Raji (cell line): Measurements from ENCODE around the gene SLC24A4.

Source experiments
- POLR2A ChIP-seq: IDR thresholded peaks from 2 replicates; pipeline ENCODE4 v1.6.1; 2011; ENCODE audit warnings: low read depth, low read length, control low read depth; ENCODE audit not compliant: insufficient read depth

Gene SLC24A4

DNA sequence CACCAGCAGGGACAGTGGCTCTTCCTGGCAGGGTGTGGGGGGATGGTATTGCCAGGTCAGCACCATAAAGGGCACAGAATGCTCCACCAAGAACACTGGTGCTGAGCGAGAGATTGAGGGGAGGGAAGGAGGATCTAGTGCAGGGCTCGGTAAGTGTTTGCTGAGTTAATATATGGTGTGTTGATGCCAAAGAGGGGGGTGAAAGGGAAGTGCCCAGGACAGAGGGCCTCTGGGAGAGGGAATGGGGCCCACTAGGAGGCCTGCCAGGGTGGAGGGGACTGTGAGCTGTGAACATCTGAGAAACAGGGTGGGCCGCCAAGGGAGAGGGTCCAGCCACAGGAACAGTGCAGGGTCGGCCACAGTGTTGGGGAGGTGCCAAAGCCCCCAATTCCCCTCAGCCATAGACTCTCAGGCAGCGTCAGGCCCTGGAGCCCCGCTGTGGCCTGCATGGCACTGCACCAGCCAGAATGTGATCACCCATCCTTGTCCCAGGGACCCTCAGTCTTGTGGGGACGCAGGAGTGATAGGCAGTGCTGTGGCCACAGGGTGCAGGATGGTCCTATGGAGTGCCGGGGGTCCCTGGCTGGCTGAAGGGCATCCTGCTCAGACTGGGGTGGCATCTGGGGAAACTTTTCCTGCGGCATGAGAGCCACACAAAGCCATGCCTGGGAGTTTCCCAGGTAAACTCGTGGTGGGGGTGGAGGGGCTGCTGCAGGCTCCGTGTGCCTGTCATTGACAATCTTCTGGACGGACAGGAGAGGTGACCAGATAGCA is 202.5 kb downstream of the SLC24A4 start:
- no peak for TF ChIP-seq POLR2A

DNA sequence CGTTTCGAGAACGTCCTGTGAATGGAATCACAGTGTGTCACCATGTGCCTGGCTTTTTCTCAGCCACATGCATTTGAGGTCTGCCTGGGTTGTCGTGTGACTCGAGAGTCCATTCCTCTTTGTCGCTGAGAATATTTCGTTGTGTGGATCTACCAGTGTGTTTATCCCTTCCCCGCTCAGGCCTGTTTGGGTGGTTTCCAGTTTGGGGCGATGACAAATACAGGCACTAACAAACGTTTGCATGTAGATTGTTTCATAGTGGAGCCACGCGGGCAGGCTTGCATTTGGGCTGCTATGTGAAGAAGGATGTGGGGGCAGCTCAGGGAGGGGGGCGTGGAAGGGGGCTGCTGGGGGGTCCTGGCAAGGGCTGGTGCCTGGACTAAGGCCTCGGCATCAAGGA is 204.8 kb downstream of the SLC24A4 start:
- TF ChIP-seq POLR2A = no peak

DNA sequence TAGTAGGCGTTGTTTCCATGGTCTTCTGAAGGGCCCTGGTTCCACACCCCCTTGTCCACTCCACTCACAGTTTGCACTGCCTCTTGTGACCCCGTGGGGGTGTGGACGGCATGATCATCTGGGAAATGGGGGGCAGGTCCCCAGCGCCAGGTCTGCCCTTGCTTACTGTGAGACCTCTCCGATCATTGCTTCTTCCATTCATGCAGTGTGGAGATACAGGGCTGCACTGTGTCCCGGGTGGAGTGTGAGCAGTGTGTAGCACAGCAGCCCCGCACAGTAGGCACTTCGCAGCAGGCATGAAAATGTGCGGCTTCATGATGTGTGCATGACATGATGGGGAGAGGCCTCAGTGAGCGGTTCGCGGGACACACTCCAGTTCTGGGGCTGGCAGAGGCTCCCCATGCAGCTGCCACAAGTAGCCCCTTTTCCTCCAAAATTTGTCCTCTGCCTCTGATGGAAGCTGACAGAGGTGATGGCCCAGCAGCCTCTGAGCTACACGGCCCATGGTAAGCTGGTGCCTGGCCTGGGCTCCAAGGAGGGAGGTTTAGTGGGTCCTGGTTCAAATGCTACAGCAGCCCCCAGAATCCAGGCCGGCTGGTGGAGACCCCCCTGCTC is 205.6 kb downstream of the SLC24A4 start:
- no peak for TF ChIP-seq POLR2A

DNA sequence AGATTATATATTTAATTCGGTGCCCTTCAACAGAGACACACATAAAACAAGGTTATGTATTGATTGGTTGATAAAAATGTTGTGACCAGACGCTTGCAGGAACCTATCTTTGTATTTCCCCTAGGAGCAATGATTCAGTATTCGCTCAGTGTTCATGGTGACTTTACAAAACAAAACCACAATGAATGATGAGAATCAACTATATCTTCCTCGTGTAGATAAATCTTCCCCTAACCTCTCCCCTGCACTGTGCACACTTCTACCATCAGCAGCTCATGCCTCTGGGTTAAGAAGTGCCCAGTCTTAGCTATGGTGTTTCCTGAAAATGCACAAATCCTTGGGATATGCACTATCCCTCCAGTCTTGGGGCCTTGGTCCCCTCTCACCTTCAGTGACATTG is 206.9 kb downstream of the SLC24A4 start:
- no peak for TF ChIP-seq POLR2A

DNA sequence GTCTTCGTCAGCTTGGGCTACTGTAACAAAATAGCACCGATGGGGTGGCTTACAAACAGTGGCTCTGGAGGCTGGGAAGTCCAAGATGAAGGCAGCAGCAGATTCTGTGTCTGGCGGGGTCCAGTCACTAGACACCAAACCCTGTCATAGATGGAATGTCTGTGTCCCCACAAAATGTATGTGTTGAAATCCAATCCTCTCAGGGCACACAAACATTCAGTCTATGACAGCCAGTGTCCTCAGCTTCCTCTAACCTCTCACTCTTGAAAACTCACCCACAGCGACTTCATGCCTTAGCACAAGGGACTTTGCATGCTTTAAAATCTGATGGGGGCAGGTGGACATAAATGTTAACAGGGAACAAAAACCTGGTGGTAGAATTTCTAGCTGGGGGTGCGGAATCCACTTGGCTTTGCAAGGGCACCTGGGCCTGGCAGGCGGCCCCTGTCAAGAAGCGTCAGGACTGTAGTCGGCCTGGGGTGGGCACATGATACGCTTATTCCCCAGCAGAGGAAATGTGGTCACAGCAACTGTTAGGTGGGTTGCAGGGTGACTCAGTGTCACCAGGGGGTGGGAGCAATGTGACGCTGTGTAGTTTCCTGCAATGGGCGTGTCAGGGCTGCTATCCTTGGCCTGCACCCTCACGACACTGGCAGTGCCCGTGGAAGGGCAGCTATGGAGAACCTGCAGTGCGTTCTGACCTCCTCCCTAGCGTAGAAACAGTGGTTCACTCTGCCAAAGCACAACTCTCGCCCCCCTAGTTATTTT is 208.3 kb downstream of the SLC24A4 start:
- no peak for TF ChIP-seq POLR2A

DNA sequence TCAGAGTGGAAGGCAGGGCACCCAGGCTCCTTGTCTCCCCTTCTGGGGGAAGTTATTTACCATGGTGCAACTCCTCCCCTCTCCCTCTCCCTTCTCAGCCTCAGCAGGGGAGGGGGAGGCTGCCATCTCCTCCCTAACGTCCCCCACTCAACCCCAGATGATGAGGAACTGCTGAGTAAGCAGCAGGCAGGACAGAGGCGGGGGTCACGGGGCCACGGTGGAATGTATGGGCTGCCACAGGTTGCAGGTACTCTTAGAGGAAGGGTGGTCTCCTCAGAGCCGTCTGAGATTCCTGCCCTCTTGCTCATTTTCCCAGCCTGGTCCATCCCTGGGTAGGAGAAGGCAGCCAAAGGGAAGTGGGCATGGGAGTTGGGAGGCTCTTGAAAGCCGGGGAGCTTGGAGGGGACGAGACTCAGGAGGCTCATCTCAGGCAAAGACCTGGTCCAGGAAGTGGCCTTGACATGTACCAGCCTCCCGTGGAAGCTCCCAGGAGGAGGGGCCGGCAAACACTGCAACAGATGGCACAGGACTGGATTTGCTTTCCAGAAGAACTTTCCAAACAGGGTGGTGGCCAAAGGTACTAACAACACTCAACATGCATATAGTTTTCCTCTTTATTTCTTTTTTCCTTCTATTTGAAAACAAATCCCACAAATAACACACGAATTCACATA is 209.7 kb downstream of the SLC24A4 start:
- no peak for TF ChIP-seq POLR2A

DNA sequence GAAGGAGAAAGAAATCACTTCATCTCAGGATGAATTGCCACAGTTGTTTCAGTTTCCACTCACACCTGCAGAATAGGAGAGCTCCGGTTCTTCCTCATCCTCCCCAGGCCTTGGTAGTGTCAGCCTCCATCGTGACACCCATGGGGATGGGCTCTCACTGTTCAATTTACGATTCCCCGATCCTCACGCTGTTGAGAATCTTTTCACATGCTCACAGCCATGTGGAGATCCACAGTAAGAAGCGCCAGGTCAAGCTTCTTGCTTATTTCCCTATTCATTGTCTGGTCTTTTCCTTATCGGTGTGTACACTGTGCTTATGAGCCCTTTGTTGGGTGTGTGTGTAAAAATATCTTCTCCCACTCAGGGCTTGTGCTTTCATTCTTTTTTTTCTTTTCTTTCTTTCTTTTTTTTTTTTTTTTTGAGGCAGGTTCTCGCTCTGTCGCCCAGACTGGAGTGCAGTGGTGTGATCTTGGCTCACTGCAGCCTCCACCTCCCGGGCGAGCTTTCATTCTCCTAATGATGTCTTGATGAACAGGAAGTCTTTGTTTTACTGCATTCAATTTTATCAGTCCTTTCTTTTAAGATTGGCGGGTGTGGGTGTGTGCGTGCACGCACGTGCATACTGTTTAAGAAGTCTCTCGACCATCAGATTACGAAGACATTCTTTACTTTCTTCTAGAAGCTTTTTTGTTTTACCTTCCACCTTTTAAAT is 212.1 kb downstream of the SLC24A4 start:
- no peak for TF ChIP-seq POLR2A

DNA sequence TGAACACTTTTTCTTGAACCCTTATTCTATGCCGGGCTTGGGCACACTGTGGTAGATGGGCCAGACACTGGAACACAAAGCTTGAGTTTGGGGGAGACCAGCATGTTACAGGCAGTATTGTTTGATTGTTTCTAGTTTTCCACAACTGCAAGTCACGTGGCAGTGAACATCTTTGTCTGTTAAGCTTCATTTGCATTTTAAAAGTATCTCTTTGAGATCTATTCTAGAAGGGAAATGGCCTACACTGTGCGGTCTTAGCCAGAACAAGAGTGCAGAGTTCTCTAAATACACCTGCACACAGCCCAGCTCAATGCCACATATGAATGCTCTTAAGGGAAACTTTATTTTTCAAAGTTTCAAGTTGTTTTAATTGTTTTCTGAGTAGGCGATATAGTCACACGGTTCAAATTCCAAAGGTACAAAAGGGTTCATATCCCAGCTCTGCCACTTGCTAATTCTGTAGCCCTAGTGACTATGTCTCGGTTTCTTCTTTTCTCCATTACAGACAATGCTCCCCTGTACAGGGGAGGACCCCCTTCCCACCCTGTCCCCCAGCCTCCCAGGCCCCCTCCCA is 215.5 kb downstream of the SLC24A4 start:
- TF ChIP-seq POLR2A = no peak

DNA sequence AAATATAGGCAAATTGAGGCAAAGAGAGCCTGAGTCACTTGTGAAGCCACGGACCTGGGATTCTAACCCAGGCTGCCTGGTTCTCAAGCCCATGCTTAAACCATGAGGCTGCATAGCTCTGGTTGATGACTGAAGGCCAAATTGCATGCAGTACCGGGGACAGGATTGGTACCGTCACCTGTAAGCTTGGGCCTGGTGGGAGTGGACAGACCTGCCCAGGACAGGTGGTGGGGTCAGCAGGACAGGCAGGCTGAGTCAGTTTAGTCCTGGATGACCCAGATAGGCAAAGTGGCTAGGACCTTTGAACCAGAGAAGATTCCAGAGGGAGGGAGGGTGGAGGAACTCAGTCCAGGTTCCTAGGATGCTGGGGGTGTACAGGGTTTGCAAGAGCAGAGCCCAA is 216.5 kb downstream of the SLC24A4 start:
- TF ChIP-seq POLR2A = no peak

DNA sequence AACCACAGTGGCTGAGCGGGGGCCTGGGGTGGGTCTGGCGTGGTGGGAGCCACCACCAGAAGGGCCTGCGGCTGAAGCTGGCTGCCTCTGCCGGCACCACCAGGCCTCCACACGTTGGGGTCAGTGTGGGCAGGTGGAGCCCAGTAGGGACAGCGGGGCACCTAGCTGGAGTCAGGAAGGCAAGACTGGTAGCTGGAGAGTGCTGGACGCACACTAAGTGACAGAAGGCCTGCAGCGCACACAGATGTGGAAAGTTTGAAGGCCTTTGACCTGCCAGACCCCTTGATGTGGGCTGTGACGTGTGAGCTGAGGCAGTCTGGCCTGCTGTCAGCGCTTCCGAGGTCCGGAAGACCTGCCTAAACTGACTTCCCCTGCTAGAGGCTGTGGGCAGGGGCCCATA is 216.9 kb downstream of the SLC24A4 start:
- no peak for TF ChIP-seq POLR2A

DNA sequence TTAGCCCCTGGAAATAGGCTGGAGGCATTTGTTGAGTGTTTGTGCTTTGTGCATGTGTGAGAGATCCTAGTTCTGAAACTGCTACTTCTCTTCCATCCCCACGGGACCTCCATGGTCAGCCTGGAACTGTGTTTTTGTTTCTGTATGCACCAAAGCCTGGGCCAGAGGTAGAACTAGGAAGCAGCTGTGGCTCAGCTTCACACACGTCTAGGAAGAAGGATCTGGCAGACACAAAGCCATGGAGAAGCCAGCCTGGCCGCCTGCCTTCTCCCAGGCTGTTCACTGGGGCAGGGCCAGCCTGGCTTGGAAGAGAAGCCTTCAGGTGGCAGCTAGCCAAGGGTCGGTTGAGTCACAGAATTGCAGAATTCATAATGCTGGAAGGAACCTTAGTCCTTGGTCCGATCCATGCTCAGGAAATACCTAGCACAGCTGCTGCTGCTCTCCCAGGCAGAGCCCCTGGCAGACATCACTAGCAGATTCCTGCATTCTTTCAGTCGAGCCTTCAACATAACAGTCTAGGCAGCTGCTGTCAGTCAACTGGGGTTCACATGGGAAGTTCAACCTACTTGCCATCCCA is 217.6 kb downstream of the SLC24A4 start:
- TF ChIP-seq POLR2A = no peak

DNA sequence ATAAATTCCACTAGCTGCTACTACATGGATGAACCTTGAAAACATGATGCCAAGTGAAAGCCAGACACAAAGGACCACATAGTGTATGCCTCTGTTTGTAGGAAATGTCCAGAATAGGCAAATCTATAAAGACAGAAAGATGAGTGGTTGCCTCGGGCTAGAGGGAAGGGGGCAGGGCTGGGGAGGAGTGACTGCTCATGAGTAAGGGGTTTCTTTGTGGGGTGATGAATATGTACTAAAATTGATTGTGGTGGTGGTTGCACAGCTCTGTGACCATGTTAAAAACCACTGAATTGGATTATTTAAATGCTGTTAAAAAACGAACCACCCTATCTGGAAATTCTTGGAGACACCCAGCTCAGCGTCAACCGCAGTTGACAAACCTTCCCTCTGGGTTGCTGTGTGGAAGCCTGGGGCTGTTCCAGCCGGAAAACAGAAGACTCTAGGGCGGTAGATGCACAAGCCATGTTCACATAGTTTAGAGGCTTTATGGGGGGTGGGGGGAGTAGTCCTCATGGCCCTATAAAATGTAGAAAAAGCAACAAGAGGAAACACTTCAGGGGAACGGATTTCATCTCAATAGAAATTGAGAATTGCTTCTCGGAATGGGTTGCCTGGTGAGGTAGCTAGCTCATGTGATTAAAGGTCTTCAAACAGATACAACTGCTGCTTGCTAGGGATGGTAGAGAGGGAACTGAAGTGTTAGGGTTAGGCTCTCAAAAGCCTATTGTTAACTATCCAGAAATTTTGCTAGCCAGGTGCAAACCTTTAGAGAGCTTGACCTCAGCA is 220.0 kb downstream of the SLC24A4 start:
- TF ChIP-seq POLR2A = no peak

DNA sequence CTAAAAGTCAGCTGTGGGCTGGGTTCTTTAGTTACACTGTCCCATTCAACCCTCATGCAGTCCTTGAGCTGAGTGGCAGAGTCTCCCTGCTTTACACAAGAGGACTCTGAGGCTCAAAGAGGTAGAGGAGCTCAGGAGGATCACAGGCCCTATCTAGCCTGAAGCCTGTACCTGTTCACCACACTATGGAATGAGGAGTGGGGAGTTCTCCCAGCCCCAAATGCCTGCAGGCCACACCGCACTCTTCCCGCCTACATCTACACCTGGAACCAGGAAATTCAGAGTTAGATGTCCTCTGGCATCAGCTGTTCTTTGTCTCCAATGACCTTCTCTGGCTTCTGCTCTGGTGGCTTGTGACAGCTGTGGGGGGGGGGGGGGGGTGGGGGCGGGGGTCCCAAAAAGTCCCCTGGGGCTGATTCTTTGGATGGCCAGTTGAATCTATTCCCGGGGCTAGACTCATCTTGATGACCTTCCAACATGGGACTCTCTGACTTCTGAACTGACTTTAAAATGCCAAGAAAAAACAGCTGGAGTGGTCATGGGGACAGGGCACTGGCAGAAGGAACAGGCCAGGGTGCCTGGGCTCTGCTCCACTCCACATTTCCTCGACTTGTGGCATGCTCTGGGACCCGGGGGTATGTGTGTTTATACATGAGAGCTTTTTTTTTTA is 221.2 kb downstream of the SLC24A4 start:
- TF ChIP-seq POLR2A = no peak

DNA sequence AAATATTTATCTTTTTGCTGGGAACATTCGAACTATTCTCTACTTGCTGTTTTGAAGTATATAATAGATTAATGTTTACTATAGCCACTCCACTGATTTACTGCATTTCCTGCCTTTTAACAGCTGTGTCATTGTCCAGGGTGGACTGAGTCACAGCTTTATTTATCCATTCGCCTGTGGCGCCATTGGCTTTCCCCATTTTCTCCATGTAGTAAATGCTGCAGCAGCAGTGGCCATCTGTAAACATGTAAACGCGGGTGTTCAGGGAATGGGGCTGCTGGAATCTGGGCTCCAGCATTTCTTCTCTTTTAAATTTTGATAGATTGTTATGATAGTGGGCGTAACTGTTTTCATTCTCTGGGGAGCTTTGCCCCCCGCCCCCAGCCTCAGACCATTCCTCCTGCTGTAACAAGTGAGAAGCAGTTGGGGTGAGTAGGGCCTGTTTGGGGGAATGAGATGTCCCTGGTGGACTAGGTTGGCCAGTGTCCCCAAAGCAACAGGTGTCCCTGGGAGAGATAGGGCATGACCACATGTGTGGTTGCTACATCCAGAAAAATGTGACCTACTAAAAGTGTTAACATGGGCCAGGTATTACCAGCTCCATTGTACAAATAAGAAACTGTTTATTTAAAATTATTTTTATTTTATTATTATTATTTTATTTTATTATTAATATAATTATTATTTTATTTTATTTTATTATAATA is 223.5 kb downstream of the SLC24A4 start:
- TF ChIP-seq POLR2A = no peak
